ENCODE data around the gene ATP10A.

GRCh38 chr15:25877681-25878080 lies 14.6 kb upstream of the ATP10A start:
- TF ChIP-seq CTCF (IDR thresholded peaks at IDR 0.05) (no peak), POLR2A (IDR thresholded peaks at IDR 0.05) (no peak), EP300 (IDR thresholded peaks at IDR 0.05) (no peak)

Measured in ovary (tissue), 3 donors.